GM23248 (cell line): Measurements from ENCODE around the gene PSMG4.

Experiments
- EZH2 ChIP-seq: fragments of 200-600 bp; sonication (generic); IDR thresholded peaks from 2 replicates; pipeline ENCODE4 v1.6.1; 2018; ENCODE audit warnings: antibody characterized with exemption, mild to moderate bottlenecking; ENCODE audit not compliant: insufficient read depth, poor library complexity, severe bottlenecking
- EZH2phosphoT487 ChIP-seq: fragments of 200-600 bp; sonication (generic); IDR thresholded peaks from 2 replicates; pipeline ENCODE4 v1.6.1; 2018; ENCODE audit warnings: antibody characterized with exemption, moderate library complexity, mild to moderate bottlenecking, low read depth; ENCODE audit not compliant: insufficient read depth

DNA sequence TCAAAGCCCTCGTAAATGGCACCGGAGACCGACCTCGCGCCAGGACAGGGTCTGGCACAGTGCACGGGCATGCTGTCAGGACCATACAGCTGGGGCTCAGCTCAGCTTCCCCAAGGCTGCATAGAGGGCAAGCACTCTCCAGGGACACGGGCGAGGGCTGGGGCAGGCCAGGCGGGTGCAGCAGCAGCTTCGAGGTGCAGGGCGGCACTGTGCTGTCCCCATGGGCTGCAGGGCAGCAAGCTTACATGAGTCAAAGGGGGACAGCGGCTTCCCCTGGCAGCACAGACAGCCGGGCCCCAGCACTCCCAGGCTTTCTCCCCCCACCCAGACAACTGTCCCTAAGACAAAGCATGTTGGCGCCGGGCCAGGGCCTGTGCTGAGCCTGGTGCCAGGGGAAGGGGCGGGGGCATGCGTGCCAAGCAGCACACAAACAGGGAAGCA lies 25.7 kb downstream of the PSMG4 start:
- TF ChIP-seq EZH2 (no peak), EZH2phosphoT487 (no peak)
